NCI-H1694 treated with DMSO at 0.1 percent for 48 hours (cell line): ENCODE results near the gene POMT1.

Experiments
- DNase-seq: peaks from one replicate; lab custom pipeline; 2025; lab: John Stamatoyannopoulos, UW

Gene POMT1

DNA sequence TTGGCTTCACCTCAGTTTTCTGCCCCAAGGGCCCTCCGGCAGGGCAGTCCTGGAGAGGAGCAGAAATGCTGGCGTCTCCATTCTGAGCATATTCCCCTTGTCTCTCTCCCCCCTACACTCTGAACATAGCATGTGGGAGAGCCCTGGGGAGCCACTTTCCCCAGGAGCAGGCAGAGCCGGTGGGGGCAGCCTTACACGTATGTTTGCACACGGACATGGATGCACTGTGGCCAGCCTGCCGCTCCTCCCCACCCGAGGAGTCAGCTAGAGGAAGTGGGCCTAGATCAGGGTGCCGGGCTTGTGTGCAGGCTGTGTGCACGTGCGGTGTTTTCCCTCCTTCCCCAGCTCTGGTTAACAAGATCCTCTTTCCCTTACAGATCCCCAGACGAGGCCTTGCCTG lies 25.4 kb upstream of the POMT1 start:
- DNase-seq, result no peak

DNA sequence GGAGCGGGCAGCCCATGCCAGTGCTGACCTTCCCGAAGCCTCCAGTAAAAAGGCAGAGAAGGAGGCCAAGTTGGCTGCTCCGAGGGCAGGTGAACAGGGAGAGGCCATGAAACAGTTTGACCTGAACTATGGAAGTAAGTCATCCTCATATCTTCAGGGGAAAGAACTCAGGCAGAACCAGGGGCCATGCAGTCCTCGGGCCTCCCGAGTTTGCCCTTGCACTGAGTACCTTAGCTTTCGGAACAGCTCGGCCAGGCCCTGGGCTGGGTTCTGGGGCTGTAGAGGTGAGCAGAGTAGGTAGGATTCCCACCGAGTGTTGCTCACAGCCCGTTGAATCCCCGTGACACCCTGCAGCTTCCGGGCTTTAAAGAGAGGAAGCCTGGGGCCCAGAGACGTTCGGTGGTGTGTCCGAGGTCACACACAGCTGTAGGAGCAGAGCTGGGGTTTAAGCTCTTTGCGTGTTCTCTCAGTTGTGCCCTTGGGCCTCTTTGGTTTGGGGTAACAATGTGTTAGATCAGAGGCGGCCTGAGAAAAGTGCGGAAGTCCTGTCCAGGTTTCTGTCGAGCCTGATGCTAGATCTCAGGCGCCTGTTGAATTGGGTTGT lies 24.8 kb upstream of the POMT1 start:
- DNase-seq, result no peak

DNA sequence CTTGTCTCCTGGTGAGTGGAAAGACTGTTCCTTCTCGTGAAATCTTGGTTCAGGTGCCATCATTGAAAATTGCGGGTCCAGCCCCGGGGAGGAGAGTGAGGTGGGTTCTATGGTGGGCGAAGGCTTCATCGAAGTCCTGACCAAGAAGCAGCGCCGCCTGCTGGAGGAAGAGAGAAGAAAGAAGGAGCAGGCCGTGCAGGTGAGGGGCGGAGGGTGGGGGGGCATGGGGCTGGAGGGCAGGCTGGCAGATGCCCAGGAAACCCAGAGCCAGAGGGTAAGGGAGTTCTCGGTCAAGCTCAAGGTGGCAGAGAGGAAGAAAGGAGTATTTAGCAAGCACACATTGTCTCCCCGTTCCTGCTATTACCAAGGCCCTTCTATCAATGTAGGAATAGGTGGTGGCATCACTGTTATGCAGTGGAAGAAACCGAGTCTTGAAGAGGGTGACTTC lies 24.3 kb upstream of the POMT1 start:
- peak; percentile 24 for DNase-seq

DNA sequence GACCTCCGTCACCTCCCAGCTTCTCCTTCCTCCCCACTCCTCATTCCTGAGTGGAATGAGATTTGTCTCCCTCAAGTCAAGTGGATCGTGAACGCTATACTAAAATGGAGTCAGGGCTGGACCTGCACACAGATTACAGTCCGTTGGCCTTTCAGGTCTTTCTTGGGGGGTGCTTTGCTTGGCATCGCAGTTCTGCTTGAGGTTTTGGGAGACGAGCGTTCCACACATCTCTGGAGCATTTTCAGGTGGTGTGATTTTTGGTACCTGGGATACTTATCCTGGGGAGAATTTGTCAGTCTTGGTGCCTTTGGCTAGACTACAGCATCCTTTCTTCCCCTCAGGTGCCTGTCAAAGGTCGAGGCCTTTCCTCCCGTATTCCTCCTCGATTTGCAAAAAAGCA lies 23.8 kb upstream of the POMT1 start:
- no peak for DNase-seq

DNA sequence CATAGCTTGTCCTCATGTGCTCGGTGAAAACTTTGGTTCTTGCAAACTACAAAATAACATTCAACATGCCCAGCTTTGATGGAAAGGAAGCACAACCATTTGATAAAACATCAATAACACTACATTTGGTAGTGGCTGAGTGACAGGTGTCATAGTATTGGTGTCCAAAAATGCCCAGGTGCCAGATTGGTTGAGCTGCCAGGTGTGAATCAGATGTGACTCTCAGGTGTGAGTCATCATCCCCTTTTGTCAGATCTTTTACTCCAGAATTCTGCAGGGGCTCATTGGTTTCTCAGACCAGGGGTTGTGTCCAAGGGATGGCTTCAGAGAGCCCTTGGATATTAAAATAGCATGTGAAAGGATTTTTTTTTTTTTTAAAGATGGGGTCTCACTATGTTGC lies 22.5 kb upstream of the POMT1 start:
- no peak for DNase-seq

DNA sequence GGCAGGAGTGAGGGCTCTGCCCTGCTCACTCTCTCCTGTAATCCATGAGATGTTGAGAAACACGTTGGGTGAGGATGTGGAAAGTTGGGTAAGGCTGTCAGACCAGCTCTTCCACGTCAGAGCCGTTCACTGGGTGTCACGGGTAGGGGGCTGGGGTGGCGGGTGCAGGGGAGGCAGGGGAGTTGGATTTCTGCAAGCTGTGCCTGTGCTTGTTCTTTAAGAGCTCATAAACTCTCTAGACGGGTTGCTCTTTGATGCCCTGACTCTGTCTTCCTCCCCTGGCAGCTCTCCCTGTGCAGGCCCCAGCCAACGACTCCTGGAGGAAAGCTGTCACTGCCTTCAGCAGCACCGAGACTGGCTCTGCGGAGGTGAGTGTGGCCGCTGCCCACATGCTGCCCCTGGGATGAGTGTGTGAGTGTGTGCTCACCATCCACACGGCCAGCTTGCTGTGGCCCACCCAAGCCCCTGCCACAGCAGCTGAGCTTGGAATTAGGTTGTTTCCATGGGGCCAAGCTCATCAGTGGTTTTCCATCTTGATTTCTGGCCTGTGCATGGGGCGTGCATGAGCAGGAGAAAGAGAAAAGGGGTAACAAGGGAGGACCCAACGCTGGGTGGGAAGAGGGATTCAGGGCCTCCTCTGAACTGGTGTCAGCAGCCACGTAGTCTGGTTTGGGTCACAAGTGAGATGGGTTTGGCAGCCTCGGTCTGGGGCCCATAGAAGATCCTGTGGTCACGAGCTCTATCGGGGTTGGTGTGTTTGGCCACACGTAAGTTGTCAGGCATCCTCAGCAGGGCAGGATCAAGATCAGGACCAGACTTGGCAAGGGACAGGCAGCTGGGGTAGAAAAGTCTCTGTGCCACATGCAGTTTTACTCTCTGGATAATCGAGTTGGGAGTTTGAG lies 21.0 kb upstream of the POMT1 start:
- DNase-seq, result no peak

DNA sequence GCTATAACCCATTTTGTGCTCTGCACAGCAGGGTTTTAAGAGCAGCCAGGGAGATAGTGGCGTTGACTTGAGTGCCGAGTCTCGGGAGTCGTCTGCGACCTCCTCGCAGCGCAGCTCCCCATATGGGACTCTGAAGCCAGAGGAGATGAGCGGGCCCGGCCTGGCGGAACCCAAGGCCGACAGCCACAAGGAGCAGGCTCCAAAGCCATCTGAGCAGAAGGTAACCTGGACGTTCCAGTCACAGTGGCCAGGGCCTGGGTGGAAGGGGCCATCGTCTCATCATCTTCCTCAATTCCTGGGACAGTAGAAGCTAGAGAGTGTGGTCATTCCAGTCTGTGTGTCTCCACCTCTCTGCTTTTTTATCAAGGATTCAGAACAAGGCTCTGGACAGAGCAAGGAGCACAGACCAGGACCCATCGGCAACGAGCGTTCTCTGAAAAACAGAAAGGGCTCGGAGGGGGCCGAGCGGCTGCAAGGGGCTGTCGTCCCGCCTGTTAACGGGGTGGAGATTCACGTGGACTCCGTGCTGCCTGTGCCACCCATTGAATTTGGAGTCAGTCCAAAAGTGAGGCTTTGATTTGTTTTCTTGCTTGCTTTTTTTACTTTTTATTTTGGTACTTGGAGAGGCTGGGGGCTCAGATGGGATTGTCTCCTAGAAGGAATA lies 20.2 kb upstream of the POMT1 start:
- DNase-seq, result no peak

DNA sequence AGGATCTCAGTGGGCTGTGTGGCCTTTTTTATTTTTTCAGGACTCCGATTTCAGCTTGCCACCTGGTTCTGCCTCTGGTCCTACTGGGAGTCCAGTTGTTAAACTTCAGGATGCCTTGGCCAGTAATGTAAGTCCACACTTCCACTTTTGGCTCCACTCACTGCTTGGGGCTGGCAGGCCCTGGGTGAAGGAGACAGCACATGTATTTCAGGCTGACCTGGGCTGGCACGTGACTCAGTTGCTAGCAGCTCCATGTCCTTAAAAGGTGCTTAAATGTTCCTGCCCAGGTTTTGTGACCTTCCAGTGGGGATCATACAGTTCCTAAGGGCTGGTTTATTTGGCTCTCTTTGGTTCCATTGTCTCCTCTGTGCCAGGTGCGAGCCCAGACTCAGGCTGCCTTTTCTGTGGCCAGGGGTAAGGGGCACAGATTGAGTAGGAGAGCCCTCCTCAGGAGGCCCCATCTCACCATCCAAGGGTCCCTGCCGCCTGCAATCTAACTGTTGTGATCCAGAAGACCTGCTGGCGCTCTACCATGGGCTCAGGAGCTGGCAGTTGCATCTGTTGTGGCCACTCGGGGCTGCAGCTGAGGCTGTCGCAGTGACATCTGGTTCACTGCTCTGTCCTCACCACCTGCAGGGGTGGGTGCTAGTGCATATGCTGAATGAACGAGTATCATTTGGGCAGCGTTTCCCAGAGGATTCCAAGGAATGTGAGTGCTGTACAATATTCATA lies 19.2 kb upstream of the POMT1 start:
- DNase-seq, result peak; percentile 36

DNA sequence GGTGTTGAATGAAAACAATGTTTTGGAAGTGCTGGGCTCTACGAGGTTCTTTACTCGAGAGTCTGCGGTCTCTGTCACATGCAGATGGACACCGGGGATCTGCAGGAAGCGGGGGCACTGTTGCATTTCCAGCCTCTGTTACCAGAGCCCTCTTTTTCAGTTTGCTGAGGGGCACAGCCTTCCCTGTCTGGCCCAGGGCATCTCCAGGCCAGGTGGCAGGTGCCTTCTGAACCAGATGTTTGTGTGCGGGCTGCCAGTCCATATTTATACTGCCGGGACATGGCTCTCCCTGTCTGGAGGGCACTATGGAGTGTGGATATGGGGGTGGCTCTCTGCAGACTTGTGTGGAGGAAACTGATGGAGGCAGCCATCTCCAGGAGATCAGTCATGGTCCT lies 18.7 kb upstream of the POMT1 start:
- no peak for DNase-seq

DNA sequence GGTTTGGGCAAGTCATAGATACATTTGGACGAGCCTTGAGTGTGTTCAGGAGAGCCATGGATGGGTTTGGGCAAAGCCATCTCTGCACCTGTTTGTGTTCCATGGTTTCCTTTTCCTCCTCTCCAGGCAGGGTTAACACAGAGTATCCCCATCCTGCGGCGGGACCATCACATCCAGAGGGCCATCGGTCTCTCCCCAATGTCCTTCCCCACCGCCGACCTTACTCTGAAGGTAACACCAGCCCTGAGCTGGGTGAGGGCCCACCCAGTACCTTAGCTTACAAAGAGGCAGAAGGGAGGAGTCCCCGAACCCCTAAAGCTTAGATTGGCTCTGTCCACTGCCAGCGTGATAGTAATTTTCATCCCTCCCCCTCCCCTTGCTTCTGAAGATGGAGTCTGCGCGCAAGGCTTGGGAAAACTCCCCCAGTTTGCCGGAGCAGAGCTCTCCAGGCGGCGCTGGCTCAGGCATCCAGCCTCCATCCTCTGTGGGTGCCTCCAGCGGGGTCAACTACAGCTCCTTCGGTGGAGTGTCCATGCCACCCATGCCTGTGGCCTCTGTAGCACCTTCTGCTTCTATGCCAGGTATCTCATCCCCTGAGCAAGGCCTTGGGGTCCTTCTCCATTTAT lies 18.0 kb upstream of the POMT1 start:
- DNase-seq, result no peak

DNA sequence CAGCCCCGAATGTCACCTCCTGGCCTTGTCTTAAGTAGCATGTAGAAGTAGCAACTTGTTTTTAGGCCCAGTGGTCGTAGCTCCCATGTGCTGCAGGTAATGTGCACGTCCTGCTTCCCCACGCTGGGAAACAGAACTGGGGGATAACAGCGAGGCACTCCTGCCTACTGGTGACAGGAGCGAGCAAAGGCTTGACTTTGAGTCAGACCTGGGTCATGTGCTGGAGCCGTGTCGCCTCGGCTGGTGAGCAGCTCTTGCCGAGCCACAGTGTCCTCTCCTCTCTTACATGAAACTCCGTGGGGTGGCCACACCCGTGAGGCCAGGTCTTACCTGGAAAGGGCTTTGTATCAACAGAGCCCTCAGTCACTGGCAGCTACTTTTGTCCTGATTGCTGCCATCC lies 17.5 kb upstream of the POMT1 start:
- no peak for DNase-seq

DNA sequence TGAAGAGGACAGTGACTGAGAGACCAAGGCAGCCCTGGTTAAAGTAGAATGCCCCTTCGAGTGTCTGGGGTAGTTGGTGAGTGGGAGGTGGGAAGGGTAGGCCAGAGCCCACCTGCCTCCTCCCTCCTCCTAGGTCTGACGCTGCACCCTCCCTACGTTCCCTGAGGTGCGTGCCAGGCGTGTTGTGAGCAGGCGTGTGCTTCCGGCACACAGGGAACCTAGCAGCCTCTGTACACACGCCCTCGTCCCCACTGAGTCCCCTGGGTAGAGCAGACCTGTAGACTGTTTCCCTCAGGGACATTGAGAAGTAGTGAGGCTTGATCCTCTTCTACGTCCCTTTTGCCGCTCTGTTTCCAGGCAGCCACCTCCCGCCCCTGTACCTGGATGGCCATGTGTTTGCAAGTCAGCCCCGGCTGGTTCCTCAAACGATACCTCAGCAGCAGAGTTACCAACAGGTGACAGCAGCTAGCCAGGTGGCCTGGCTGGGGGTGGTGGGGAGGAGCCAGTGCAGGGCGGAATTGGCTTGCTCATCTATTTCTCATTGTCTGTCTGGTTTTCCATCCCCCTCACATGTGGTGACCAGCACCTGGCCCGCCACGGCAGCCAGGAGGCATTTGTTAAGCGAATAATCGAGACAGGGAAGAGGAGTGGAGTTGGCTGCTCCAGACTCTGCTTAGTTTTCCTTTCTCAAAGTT lies 16.8 kb upstream of the POMT1 start:
- DNase-seq, result no peak

DNA sequence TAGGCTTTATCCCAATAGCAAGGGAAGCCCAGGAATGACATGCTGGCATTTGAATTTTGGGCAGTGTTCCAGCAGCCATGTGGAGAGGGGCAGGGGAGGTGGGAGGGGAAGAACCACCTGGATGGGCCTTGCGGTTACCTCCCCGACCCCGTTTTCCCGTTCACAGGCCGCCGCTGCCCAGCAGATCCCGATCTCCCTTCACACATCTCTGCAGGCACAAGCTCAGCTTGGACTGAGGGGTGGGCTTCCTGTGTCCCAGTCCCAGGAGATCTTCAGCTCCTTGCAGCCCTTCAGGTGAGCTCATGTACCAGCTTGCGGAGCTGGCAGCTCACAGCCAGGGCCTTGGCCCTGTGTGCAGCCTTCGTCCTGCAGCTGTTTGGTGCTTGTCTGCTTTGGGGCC lies 15.7 kb upstream of the POMT1 start:
- DNase-seq, result no peak

DNA sequence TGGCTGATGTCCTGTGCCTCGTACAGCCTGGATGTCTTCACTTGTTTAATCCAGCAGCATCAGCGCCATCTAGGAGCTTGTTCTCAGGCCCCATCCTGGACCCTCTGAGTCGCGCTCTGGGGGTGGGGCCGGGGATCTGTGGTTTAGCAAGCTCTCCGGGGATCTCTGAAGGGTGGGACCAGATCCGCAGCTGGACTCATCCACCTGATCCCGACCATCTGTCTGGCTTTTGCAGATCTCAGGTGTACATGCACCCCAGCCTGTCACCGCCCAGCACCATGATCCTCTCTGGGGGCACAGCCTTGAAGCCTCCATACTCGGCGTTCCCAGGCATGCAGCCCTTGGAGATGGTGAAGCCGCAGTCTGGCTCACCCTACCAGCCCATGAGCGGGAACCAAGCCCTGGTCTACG lies 15.1 kb upstream of the POMT1 start:
- DNase-seq, result no peak

DNA sequence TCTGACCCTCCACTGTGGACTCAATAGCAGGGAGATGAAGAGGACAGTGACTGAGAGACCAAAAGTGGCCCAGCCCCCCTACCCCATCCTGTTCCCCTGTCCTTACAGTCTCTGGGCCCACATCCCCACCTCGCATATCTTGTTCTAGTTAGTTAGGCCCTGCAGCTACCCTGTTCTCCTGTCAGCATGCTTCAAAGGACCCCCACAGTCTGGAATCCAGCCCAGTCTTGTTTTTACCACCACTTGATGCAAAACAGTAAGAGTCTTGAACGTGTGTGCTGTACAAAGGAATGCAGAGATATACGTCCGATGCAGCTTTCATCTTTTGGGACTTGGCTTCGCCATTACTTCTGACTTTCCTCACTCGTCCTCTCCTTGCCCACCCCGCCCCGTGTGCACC lies 12.2 kb upstream of the POMT1 start:
- no peak for DNase-seq

DNA sequence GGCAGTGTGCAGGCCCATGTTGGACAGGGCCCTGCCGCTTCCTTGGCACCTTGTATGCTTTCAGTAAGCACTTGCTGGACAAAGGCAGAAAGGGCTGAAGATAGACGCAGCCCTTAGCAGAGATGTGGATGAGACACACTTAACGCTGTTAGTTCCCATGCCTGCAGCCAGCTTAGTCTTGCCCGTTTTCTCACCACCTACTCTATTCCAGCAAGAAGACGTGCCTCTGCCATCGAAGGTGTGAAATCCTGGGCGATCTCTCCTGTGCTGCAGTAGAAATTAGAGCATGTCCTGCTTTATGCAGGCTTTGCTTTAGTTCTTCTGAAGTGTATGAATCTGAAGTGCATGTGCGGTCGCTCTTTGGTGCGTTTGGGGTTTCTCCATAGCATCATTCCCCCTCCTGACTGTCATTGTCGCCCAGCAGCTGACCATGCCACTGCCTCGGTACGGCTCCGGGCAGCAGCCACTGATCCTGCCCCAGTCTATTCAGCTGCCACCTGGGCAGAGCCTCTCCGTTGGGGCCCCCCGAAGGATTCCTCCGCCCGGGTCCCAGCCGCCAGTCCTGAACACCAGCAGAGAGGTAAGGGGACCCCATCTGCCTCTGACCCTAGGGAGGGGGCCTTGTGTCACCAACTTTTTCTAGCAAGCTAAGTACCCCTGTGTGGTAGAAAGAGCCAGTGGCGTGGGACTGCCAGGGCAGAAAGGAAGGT lies 11.6 kb upstream of the POMT1 start:
- DNase-seq, result no peak

DNA sequence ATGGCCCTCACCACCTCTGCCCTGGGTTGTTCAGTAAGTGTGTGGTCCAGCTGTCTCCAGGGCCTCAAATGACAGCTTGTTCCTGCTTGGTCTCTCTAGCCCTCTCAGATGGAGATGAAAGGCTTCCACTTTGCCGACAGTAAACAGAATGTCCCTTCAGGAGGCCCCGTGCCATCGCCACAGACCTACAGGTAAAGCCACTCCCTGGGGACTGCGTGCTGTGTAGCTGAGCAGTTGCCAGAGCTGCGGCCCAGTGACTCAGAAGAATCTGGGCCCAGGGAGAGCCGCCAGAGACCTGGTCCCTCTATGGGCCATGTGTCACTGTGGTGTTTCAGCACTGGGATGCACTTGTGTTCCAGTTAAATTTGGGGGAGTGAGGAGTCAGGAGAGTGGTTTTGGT lies 10.6 kb upstream of the POMT1 start:
- DNase-seq, result no peak

DNA sequence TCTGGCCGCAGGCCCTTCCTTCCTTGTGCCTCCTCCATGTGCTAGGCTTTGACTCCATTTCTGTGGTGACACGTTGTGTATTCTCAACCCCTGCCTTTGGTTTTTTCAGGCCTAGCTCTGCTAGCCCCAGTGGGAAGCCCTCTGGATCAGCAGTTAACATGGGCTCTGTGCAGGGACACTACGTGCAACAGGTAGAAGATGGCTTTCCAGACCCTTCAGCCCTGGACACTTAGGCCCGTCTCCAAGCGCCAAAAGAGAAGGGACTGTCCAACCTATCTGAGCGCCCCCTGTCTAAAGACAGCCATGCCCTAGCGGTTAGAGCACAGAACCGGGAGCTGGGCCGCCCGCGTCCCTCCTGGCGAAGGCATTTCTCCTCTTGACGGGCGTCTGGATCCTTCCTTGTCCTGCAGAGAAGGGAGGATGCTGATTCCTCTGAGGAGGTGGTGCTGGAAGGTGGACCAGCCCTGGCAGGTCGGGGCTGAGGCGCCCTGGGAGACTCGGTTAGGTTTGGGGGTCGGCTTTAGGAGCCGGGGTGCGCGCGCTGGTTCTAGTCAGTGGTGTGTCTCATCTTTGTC lies 8.3 kb upstream of the POMT1 start:
- no peak for DNase-seq

DNA sequence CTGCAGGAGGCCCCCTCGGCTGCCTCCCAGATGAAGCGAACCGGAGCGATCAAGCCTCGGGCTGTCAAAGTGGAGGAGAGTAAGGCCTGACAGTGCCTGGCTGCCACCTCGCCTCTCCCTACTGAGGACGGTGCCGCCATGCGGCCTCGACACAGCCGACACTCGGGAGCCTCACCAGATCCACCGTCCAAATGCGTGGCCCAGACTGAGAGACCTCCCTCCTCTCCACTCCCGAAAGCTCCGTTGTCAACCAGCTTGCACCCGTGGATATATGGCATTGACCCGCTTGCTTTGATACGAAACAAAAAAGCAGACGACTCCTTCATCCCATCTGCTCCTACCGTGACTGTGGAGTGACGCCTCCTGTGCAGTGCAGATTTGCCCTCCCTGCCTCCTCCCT lies 6.9 kb upstream of the POMT1 start:
- no peak for DNase-seq

DNA sequence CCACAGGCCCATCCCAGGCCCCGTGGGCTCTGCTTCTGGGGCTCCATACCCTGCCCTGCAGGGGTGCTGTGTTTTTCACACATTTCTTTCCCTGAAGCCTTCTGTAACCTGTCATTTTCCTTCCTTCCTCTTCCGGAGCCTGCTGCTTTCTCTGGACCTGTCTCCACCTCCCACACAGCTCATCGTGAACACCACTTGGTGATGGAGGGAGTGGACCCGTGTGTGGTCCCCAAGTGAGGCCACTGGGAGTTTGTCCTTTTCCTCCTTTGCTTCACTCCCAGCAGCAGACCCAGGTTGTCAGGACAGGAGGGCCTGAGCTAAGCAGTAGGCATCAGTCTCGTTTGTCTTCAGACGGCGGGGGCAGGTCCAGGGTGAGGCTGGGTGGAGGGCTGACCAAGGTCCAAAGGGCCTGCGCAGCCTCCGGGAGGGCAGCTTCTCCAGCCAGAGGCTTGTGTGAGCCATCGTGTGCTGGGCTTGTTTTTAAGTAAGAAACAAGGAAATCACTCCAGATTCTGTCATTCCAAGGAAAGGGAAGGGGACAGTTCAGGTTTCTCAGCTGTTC lies 5.8 kb upstream of the POMT1 start:
- no peak for DNase-seq
